Natural killer cell treated with Interleukin-12 subunit alpha and Interleukin-12 subunit beta and Interleukin-15 and Interleukin-18, amount 100 ng/mL, for 72 hours (primary cell): ENCODE data around the gene KRT81. TPM values are rescaled to one million over a fixed set of nuclear protein-coding genes. Genes with fewer than 3 reads are reported as not detected.

Source experiments
- ATAC-seq, 2 donors: fragments of 150-1000 bp; cut with Tn5 transposase in 1 of 2; sonication (Bioruptor Pico), chemical (Tn5 transposase) in 1 of 2; 2 replicates each; pipeline ENCODE4 v1.10.0; 2021
- DNase-seq: peaks from one replicate; pipeline ENCODE4 v3.0.0; 2022; ENCODE audit warnings: low spot score
- H3K27ac Mint-ChIP-seq, 2 donors: 1 replicate in 1 of 2; 2 replicates in 1 of 2; pipeline ENCODE4 v1.8.0; 2022; ENCODE audit warnings: mixed read lengths in 2 of 2, mild to moderate bottlenecking in 1 of 2, moderate library complexity in 1 of 2
- H3K27me3 Mint-ChIP-seq, 2 donors: 1 replicate in 1 of 2; 2 replicates in 1 of 2; pipeline ENCODE4 v1.8.0; 2022; ENCODE audit warnings: mixed read lengths in 2 of 2
- H3K36me3 Mint-ChIP-seq: one replicate; pipeline ENCODE4 v1.8.0; 2022; ENCODE audit warnings: mixed read lengths
- H3K4me1 Mint-ChIP-seq, 2 donors: 1 replicate in 1 of 2; 2 replicates in 1 of 2; pipeline ENCODE4 v1.8.0; 2022; ENCODE audit warnings: low read depth in 2 of 2, mixed read lengths in 2 of 2, mild to moderate bottlenecking in 1 of 2
- H3K4me3 Mint-ChIP-seq: one replicate; pipeline ENCODE4 v1.8.0; 2022; ENCODE audit warnings: mixed read lengths
- H3K9me3 Mint-ChIP-seq: 2 replicates; pipeline ENCODE4 v1.8.0; 2022; ENCODE audit warnings: mixed read lengths
- total RNA-seq, 2 donors: library from RNA; stranded (reverse); gene quantifications; one replicate each; pipeline ENCODE4 v1.2.3, GENCODE V29; 2022

KRT81 gene
- total RNA-seq, 2 donors from 2014 or later: 0.22 TPM; not detected in 1

DNA sequence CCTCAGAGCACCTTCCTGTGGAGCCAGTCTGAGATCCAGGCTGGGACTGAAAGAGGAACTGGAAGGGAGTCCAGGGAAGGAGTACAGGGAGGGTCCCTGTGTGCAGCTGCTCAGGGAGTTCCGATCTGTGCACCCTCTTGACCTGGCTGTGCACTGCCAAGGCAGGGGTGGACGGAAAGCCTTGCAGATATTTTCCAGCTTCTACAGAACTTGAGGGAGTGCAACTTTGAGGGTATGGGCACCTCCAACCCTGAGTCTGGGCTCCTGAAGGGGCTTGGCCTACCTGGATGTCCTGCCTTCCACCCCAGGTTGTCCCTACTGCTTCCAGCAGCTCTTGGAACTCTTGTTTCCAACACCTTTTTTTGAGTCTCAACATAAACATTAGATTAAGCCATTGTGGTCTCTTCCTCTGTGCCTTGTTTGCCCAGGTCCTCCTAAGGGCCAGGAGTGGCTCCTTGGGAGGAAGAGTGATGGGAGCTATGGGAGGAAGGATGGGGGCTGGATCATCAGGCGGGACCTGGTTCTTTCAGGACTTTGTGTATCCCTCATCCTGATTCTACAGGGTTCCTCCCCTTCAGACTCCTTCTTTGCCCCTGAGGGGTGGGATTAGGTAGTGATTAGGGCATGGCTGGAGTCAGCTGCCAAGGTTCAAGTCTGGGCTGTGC is 54.8 kb downstream of the KRT81 start:
- Mint-ChIP-seq H3K36me3 (no peaks in the 10 kb centered on the region), H3K27me3 (peaks cover 22 to 25% of the 10 kb centered on the region in 2 donors), H3K27ac (no peak overlapping the region), H3K9me3 (no peaks in the 10 kb centered on the region), H3K4me1 (no peaks in the 10 kb centered on the region), H3K4me3 (no peak overlapping the region)
- no peak for ATAC-seq
- no peak for DNase-seq

Other genes starting within 250 kb of the KRT81 start
- gene NR4A1, start 240.1 kb downstream of the KRT81 start, total RNA-seq: 1 to 10 TPM; 3.0 to 4.0 TPM
- gene ATG101, start 221.6 kb downstream of the KRT81 start, total RNA-seq: 10 to 100 TPM; 43.1 to 55.1 TPM
- gene SMIM41, start 211.8 kb downstream of the KRT81 start, total RNA-seq: not detected
- not detected for gene KRT80, start 99.5 kb downstream of the KRT81 start, total RNA-seq
- 1 to 10 TPM; 2.6 to 6.1 TPM for gene KRT7, start 58.3 kb downstream of the KRT81 start, total RNA-seq
- under 1 TPM in 1 of 2 donors, not detected in 1; 0.43 TPM for gene KRT86, start 16.9 kb downstream of the KRT81 start, total RNA-seq
- not detected for gene KRT83, start 29.9 kb upstream of the KRT81 start, total RNA-seq
- gene KRT85, start 75.9 kb upstream of the KRT81 start, total RNA-seq: not detected
- gene KRT84, start 94.1 kb upstream of the KRT81 start, total RNA-seq: not detected
- not detected for gene KRT82, start 114.8 kb upstream of the KRT81 start, total RNA-seq
- gene KRT75, start 142.8 kb upstream of the KRT81 start, total RNA-seq: not detected
- not detected for gene KRT6B, start 160.6 kb upstream of the KRT81 start, total RNA-seq
- not detected for gene KRT6C, start 182.3 kb upstream of the KRT81 start, total RNA-seq
- gene KRT6A, start 201.7 kb upstream of the KRT81 start, total RNA-seq: not detected
- gene KRT5, start 228.9 kb upstream of the KRT81 start, total RNA-seq: not detected